SIG-M5 treated with dmso at 0.1 percent for 504 hours (cell line): Measurements from ENCODE around the gene MERTK.
"Not testable (repeated sequence)": the region's sequence is repeated elsewhere in the genome, so short reads cannot be mapped to it uniquely, and the experiment has no call there.

Experiments used
- DNase-seq: peaks from one replicate; lab custom pipeline; 2025; ENCODE audit not compliant: unreplicated experiment; lab: John Stamatoyannopoulos, UW

MERTK gene

DNA sequence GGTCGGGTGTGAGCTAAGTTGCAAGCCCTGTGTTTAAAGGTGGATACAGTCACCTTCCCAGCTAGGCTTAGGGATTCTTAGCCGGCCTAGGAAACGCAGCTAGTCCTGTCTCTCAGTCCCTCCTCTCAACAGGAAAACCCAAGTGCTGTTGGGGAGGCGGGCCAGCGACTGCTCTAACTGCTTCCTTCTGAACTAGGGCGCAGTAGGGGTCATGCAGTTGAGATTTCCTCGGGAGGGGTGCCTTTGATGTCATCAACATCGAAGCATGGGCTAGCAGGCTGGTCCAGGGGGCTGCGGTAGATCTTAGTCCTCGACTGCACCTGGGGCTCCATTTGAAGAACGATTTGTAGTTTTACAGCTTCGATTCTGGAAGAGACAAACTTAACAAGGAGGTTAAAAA is 141.1 kb downstream of the MERTK start:
- DNase-seq: not testable (repeated sequence)

DNA sequence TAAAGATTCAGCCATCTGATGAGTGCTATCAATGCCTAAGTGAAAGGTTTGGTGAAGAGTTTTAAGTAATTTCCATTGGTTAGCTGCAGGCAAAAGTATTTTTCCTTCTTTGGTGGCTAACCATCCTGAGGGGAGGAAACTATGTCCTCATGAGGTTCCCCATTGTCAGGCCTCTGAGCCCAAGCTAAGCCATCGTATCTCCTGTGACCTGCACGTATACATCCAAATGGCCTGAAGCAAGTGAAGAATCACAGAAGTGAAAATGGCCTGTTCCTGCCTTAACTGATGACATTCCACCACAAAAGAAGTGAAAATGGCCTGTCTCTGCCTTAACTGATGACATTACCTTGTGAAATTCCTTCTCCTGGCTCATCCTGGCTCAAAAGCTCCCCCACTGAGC is 141.7 kb downstream of the MERTK start:
- not testable (repeated sequence) for DNase-seq

DNA sequence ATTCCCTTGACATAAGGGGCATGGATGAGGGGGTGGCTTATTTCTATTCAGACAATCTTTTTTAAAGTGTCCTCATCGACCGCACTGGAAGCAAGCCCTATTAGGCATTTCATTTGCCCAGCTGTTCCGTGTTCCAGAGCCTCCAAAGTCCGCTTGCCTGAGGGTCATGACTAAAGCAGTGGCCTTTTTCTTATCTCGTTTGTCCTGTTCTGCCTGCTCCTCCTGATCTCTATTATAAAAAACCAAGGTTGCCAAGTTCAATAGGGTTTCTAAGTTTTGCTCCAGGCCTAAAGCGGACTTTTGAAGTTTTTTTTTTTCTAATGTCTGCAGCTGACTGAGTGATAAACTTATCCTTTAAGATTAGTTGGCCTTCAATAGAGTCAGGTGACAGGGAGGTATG is 143.1 kb downstream of the MERTK start:
- DNase-seq: not testable (repeated sequence)

DNA sequence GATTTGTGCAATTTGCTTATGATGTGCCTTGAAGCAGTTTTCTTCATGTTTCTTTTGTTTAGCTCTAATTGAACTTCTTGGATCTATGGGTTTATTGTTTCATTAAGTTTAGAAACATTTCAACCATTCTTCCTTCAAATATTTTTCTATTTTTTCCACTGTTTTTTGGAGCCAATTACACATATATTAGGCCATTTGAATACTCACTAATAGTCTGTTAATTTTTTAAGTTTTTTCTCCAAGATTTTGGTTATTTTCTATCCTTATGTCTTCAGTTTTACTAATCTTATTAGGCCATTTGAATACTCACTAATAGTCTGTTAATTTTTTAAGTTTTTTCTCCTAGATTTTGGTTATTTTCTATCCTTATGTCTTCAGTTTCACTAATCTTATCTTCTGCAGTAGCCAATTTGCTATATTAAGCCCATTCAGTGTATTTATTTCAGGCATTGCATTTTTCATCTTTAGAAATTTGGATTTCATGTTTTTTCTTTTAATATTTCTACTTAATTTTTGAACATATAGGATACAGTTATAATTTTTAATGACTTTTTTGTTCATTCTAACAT is 147.1 kb downstream of the MERTK start:
- DNase-seq: no peak

DNA sequence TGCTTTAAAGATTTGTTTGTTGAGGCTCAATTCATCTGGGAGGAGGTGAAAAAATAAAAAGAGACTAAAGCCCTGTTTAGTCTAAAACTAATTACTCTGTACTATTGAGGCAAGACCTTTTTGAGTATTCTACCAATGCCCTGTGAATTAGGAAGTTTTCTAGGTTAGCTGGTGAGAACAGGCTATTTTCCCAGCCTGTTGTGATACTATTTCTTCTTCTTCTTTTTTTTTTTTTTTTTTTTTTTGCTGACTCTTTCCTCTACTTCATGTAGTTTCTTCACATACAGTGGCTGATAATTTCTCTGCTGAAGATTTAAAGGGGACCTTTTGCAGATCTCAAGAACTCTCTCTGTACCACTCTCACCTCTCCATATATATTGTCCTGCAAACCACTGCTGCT is 147.8 kb downstream of the MERTK start:
- DNase-seq: no peak

DNA sequence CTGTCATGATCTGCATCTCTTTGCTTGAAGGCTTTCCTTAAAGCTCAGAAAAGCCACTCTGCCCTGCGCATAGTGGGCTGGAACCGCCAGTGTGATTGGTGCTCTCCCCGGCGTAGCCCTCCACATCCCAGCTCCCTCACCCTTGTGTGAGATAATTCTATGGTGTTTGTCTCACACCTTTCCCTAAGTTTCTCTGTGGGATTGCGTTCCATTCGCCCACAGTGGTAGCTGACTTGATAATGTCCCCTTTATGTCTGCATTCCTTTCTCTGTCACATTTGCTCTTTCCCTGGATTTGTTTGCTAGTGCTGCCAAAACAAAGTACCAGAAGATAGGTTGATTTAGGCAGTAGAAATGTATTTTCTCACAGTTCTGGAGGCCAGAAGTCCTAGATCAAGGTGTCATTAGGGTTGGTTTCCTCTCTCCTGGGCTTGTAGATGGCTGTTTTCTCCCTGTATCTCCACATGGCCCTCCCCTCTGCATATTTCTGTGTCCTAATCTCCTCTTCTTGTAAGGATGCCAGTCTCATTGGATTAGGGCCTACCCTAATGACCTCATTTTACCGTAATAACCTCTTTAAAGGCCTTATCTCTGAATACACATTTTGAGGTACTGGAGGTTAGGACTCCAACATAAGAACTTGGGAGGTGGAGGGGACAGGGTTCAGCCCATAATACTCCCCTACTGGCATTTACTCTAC is 149.3 kb downstream of the MERTK start:
- no peak for DNase-seq

DNA sequence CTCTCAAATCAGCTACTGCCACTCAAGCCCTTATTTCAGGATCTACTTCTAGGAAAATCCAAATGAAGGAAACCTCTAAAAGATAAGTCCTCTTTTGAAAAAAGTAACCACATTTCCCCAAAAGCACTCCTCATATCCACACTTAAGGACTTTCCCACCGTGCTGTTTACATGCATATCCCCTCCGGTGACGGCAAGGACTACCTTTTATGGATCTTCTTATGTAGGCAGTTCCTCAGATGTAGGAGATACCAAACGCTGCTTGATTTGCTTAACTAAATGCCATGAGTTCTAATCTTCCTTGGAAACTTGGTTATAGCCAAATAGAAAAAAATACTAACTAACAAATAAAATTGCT is 149.8 kb downstream of the MERTK start:
- DNase-seq: no peak

DNA sequence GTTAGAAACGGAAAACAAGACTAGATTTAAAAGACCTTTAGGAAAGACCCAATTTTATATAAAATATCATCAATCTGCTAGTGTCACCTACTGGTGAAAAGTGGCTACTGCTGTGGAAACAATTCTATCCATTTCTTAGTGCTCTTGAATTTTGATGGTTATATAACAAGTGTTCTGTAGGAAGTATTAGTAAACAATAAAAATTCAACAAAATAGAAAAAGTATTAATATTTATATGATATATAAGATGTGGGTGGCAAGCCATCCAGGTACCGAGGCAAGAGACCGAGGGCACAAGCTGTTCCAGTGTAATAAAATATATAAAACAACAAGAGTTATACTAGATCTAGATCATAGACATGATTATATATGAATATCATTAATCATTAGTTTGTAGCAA is 150.5 kb downstream of the MERTK start:
- peak; percentile 64 for DNase-seq

DNA sequence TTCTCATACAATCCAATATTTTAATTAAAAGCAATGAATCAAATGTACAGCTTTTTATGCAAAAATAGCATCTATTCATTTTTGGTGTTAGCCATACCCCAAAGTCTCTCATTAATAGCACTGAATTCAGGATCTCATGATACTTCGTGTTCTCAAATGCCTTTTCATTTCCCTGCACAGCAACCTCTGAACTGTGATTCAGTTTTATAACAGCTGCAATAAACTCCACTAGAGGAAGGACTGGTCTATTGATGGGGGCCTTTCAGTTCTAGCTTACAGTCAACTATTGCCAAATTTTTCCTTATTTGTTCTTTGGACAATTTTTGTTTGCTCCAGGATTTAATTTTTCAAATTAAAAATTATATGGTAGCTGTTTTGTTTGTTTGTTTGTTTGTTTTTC is 151.9 kb downstream of the MERTK start:
- DNase-seq: no peak

DNA sequence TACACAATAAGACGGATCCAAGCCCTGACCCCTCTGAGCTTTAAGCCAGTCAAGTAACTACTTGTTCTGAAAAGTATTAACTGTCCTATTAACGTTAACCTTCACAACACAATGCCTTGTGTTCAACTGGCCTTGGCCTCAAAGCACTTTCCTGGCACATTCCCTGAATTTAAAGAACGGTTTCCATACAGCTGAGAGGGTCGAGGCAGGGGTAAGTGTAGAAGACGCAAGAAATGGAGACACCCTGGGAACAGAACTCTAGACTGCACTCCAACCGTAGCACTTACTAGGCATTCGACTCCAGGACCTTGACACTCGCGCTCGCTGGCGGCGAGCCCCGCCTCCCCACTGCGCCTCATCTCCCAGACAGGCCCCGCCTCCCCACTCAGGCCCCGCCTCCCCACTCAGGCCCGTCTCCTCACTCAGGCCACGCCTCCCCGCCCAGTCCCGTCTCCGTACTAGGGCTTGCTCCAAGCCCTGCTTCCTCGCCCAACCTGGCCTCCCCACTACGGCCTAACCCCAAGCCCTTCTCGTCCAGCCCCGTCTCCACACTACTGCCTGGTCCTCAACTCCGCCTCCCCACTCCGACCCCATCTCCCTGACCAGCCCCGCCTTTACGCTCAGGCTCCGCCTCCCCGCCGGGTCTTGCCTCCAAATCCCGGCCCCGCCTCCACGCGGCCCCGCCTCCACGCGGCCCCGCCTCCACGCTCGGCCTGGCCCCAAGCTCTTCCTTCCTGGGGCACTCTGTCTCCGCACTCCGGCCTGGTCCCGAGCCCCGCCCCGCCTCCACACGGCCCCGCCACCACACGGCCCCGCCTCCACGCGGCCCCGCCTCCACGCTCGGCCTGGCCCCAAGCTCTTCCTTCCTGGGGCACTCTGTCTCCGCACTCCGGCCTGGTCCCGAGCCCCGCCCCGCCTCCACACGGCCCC is 155.8 kb downstream of the MERTK start:
- DNase-seq: peak; percentile 95

DNA sequence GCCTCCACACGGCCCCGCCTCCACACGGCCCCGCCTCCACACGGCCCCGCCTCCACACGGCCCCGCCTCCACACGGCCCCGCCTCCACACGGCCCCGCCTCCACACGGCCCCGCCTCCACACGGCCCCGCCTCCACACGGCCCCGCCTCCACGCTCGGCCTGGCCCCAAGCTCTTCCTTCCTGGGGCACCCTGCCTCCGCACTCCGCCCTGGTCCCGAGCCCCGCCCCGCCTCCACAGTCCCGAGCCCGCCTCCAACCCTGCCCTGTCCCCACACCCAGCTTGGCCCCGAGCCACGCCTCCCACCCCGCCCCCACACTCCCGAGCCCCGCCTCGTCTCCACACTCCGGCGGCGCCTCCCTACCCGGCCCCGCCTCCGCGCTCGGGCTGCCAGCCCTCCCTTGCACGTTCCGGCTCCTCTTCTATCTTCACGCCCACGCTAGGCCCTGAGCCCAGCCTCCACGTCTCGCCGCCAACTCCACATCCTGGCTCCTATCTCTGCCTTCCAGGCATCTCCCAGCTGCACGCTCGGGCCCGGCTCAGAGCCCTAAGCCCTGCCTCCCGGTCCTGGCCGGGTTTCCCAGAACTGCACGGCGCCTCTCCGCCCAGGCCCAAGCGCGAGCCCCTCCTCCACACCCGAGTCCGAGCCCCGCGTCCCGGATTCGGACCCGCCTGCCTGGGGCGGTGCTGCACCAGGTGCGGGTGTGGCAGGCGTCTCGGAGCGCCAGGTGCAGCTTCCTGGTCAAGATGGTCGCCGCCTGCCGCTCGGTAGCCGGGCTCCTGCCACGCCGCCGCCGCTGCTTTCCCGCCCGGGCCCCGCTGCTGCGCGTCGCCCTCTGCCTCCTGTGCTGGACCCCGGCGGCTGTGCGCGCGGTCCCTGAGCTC is 156.7 kb downstream of the MERTK start, which contains the start of gene TMEM87B:
Gene TMEM87B, plus strand, starts transcription at position 423 of the 883 bp plus-strand sequence. Its CDS starts 323 bp downstream, at position 746.
- DNase-seq: peak; percentile 95

DNA sequence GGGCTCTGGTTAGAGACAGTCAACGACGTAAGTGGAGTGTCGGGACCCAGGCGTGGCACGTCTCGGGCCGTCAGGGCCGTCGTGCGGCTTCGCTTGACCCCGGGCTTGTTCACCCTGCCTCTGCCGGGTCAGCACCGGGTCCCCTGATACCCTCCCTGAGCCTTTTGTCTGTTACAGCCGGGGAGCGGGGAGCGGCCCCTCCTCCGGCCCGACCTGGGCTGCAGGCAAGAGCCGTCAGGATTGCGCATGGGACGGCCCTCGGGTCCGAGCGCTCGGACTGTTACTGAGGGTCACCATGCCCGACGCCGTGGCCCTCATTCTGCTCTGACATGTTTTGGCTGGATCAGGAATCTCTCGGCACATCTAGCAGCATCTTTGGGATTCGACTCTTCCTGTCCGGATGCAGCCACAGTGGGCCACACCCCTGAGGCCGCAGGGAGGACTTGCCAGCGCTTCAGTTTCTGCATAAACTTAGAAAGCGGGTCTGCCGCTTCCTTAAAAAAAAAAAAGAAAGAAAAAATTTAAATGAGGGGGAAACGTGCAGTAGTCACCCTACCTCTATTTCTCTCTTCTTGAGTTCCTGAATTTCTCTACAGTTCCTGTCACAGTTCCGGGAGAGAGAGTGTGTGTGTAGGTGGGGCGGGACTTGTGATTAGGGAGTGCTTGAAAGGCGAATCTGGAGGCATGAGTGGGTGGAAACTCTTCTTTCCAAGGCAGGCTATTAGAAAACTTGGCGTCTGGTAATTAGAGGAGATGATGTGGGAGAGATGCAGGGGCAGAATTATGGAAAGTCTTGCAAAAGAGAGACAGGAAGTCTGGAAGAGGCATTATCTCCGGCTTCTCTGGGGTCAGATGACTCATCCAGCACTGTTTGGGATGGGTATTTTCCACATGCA is 157.6 kb downstream of the MERTK start:
- peak; percentile 86 for DNase-seq

DNA sequence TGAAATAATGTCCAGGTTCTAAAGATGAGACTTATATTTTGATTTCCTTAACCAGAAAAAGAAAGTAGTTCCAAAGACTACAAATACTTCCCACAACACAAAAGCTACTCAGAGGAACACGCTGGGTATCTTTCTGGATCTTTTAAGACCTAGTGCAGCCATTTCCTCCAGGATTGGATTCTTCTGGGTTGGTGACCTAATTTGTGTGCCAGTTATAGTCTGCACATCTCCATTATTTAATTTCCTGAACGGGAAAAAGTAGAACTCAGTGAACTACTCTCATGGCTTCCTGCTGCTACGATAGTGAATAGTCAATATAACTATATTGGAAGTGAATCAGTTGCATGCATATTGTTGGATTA is 158.2 kb downstream of the MERTK start:
- DNase-seq: no peak

DNA sequence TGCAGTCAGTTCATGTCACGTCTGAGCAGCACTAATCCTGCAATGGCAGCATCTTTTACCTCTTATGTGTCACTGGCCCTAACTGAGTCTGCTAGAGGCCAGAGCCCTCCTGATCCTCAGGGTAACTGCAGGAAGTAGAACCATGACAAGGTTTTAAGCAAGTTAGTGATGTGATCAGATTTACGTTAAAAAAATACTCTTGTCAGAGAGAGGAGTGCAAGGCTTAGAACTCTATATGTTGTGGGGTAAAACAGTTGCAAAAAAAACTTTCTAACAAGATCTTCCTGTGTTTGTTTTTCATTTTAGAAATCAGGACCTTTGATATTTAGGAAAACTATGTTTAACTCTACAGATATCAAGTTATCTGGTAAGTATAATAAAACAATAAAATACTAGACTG is 161.3 kb downstream of the MERTK start:
- no peak for DNase-seq

DNA sequence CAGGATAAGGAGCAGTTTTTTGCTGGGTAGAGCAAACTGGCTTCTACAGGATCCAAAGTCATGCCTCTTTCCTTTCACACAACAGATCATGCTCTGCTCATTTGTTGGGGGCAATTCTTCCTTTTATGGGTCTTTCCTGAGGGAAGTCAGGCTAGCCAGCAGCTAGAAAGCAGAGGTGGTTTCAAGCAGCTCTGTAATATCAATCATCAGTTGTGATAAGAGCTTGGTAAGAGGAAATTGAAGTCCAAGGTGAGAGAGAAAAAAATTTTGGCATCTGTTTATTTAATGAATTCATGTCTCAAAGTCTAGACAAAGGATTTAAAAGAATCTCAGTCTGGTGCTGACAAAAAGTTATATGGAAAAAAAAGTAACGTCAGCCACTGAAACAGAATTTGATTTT is 162.9 kb downstream of the MERTK start:
- DNase-seq: no peak

DNA sequence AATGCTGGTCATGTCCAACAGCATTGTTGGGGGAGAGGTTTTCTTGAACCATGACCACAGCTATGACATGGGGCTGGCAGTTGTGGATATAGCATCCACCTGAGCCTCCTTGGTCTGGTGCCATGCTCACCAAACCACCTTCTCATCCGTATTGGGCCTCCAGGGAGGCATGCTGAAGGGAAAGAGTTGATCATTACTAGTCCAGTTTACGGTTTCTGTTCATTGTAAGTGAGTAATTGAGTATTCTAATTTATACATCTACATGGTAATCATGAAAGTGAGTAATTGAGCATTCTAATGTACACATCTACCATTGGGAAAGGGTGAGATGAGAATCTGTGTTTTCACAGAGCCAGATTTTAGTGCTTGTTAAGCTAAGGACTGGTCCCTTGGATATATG is 163.4 kb downstream of the MERTK start:
- DNase-seq: no peak

DNA sequence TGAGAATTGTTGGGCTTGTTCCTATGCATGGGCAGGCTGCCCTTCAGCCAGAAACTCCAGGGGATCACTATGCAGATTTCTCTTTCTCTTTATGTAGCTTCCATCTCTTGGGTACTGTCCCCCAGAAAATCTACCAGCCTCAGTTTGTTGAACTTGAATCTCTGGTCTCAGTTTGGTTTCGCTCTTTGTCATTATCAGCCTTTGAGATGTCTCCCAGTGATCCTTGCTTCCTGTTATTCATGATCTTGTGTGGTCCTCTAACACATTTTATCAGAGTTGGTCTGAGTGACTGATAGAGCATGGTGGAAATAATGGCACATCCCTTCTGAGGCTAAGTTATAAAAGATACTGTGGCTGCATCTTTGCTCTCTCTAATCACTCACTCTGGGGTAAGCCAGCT is 164.5 kb downstream of the MERTK start:
- DNase-seq: no peak

DNA sequence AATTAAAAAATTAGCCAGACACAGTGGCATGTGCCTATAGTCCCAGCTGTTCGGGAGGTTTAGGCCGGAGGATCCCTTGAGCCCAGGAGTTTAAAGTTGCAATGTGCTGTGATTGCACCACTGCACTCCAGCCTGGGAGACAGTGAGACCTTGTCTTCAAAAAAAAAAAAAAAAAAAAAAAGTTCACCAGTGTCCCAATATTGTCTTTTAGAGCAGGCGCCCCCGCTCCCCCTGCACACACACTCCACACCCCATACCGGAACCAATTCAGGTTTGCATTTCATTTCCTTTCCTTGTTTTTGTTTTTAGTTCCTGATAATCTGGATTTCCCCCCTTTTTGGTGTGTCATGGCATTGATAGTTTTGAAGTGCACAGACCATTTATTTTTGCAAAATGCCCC is 167.1 kb downstream of the MERTK start:
- no peak for DNase-seq

DNA sequence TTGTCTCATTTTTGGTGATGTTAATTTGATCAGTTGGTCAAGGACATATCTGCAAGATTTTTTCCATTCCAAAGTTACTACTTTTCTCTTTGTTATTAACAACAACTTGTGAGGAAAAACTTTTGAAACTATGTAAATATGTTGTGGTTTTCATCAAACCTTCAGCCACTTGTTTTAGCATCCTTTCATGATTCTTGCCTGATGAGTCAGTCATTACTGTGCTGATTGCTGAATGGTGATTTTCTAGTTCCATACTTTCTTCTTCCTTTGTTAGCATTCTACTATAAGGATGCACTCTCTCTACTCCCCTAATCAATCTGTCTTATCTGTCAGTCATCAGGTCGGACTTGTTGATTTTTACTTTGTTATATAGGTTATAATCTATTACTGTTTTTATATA is 167.6 kb downstream of the MERTK start:
- no peak for DNase-seq

DNA sequence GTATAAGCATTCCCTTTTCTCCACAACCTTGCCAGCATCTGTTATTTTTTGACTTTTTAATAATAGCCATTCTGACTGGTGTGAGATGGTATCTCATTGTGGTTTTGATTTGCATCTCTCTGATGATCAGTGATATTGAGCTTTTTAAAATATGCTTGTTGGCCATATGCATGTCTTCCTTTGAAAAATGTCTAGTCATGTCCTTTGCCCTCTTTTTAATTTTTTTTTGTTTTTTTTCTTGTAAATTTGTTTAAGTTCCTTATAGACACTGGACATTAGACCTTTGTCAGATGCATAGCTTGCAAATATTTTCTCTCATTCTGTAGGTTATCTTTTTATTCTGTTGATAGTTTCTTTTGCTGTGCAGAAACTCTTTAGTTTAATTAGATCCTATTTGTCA is 171.4 kb downstream of the MERTK start:
- not testable (repeated sequence) for DNase-seq
